Measurements from ENCODE around the gene RPP40. TPM values are rescaled to one million over a fixed set of nuclear protein-coding genes. Genes with fewer than 3 reads are reported as not detected.

RPP40 gene
- total RNA-seq, 4 donors from 2014 or later: 1.0 to 16.2 (median 4.2) TPM

DNA sequence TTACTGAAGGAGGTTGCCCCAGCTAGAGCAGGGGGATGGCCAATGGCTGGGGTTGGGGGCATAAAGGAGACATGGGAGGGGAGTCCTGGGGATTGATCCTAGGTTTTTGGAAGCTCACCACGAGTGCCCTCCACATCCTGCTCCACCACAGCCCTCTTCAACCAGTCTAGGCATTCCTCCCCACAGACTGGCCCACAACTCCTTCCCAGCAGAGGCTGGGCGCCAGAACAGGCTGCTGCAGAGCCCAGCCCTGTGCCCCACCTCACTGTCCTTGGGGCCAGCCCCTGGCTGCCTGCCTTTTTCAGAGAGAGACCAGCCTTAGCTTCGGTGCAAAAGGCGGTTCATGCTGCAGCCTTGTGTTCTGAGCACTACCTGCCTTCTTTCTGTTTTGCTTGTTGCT is 16.4 kb downstream of the RPP40 start:
- TF ChIP-seq CTCF (IDR thresholded peaks at IDR 0.05): no peak
- TF ChIP-seq POLR2A (IDR thresholded peaks at IDR 0.05): no peak
- Histone ChIP-seq H3K27me3 (no peaks in the 10 kb centered on the region), H3K4me3 (no peak overlapping the region), H3K27ac (no peak overlapping the region), H3K9me3 (no peaks in the 10 kb centered on the region), H3K36me3 (no peaks in the 10 kb centered on the region), H3K4me1 (no peaks in the 10 kb centered on the region)
- no peak for DNase-seq
- intact Hi-C loops (cut with DNase I; ENCODE audit: low total_unique reads): no loop called here

DNA sequence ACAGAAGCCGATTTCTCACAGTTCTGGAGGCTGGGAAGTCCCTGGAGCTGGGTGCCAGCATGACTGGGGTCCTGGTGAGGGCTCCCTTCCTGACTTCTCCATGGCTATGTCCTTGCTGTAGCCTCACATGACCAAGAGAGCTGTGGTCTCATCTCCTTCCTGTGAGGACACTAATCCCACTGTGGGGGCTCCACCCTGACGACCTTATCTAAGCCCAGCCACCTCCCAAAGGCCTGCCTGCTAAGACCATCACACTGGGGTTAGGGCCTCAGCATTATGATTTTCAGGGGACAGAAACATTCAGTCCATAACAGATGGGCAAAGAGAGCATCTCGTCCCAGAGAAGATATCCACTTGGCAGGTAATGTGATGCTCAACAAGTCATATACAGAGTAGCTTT is 16.8 kb downstream of the RPP40 start:
- H3K4me3 ChIP-seq: no peak overlapping the region
- no peak for DNase-seq
- H3K9me3 ChIP-seq: no peaks in the 10 kb centered on the region
- no peaks in the 10 kb centered on the region for H3K36me3 ChIP-seq
- H3K4me1 ChIP-seq: no peaks in the 10 kb centered on the region
- H3K27ac ChIP-seq: no peak overlapping the region
- H3K27me3 ChIP-seq: no peaks in the 10 kb centered on the region
- intact Hi-C loops (cut with DNase I; ENCODE audit: low total_unique reads): no loop called here
- no peak for TF ChIP-seq POLR2A (IDR thresholded peaks at IDR 0.05)
- TF ChIP-seq CTCF (IDR thresholded peaks at IDR 0.05): no peak

GRCh38 chr6:4983322-4983721 is 20.5 kb downstream of the RPP40 start:
- DNase-seq: no peak
- no peaks in the 10 kb centered on the region for H3K27me3 ChIP-seq
- intact Hi-C loops (cut with DNase I; ENCODE audit: low total_unique reads): no loop called here

GRCh38 chr6:4981761-4982160 is 22.1 kb downstream of the RPP40 start:
- Histone ChIP-seq H3K4me1 (no peaks in the 10 kb centered on the region), H3K27me3 (no peaks in the 10 kb centered on the region), H3K4me3 (no peak overlapping the region), H3K27ac (no peak overlapping the region), H3K36me3 (no peaks in the 10 kb centered on the region), H3K9me3 (no peaks in the 10 kb centered on the region)
- intact Hi-C loops (cut with DNase I; ENCODE audit: low total_unique reads): no loop called here
- no peak for DNase-seq
- TF ChIP-seq CTCF (IDR thresholded peaks at IDR 0.05) (no peak), POLR2A (IDR thresholded peaks at IDR 0.05) (no peak)

More at GRCh38 chr6:4983322-4983721, 20.5 kb downstream of the RPP40 start:
- Histone ChIP-seq H3K4me3 (no peak overlapping the region), H3K27ac (no peak overlapping the region), H3K4me1 (no peaks in the 10 kb centered on the region), H3K9me3 (no peaks in the 10 kb centered on the region), H3K36me3 (no peaks in the 10 kb centered on the region)
- no peak for TF ChIP-seq POLR2A (IDR thresholded peaks at IDR 0.05)
- no peak for TF ChIP-seq CTCF (IDR thresholded peaks at IDR 0.05)

DNA sequence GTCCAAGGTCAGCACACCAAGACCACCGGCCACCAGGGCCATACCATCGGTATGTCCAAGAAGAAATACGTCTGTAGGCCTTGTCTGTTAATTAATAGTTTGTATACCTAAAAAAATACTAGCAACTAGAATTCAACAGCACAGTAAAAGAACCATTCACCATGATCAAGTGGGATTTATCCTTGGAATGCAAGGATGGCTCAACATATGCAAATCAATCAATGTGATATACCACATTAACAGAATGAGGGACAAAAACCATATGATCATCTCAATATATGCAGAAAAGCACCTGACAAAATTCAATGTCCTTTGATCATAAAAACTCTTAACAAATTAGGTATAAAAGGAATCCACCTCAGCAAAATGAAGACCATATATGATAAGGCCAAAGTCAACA is 24.4 kb downstream of the RPP40 start:
- no peak for DNase-seq
- H3K36me3 ChIP-seq: no peaks in the 10 kb centered on the region
- TF ChIP-seq POLR2A (IDR thresholded peaks at IDR 0.05) (no peak), CTCF (IDR thresholded peaks at IDR 0.05) (no peak)
- no peaks in the 10 kb centered on the region for H3K27me3 ChIP-seq
- intact Hi-C loops (cut with DNase I; ENCODE audit: low total_unique reads): no loop called here
- H3K4me3 ChIP-seq: no peak overlapping the region
- no peak overlapping the region for H3K27ac ChIP-seq
- no peaks in the 10 kb centered on the region for H3K4me1 ChIP-seq
- H3K9me3 ChIP-seq: no peaks in the 10 kb centered on the region

Measured in uterus (tissue), 4 donors.